Measurements from ENCODE around the gene GLI1.

DNA sequence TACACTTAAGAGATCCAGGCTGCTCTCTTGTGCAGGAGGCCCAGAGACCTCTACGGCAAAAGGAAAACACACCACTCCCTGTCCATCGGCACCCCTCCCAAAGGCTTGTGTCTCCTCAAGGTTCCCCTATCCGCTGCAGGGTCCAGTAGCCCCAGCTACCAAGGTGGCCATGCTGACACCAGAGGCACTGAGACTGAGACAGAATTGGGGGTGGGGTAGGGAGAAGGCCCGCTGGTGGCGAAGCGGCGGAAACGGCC is 60.1 kb downstream of the GLI1 start:
- TF ChIP-seq, protein P1, sequence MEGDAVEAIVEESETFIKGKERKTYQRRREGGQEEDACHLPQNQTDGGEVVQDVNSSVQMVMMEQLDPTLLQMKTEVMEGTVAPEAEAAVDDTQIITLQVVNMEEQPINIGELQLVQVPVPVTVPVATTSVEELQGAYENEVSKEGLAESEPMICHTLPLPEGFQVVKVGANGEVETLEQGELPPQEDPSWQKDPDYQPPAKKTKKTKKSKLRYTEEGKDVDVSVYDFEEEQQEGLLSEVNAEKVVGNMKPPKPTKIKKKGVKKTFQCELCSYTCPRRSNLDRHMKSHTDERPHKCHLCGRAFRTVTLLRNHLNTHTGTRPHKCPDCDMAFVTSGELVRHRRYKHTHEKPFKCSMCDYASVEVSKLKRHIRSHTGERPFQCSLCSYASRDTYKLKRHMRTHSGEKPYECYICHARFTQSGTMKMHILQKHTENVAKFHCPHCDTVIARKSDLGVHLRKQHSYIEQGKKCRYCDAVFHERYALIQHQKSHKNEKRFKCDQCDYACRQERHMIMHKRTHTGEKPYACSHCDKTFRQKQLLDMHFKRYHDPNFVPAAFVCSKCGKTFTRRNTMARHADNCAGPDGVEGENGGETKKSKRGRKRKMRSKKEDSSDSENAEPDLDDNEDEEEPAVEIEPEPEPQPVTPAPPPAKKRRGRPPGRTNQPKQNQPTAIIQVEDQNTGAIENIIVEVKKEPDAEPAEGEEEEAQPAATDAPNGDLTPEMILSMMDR (IDR thresholded peaks at IDR 0.05 in 2 of 3, conservative IDR thresholded peaks at IDR 0.05 in 1 of 3; ENCODE audit: borderline replicate concordance in 1 of 3, insufficient read depth in 1 of 3, low read depth in 2 of 3, low read length in 2 of 3) = no peak
- TF ChIP-seq EZH2 (IDR thresholded peaks at IDR 0.05) = no peak
- TF ChIP-seq, protein P2, sequence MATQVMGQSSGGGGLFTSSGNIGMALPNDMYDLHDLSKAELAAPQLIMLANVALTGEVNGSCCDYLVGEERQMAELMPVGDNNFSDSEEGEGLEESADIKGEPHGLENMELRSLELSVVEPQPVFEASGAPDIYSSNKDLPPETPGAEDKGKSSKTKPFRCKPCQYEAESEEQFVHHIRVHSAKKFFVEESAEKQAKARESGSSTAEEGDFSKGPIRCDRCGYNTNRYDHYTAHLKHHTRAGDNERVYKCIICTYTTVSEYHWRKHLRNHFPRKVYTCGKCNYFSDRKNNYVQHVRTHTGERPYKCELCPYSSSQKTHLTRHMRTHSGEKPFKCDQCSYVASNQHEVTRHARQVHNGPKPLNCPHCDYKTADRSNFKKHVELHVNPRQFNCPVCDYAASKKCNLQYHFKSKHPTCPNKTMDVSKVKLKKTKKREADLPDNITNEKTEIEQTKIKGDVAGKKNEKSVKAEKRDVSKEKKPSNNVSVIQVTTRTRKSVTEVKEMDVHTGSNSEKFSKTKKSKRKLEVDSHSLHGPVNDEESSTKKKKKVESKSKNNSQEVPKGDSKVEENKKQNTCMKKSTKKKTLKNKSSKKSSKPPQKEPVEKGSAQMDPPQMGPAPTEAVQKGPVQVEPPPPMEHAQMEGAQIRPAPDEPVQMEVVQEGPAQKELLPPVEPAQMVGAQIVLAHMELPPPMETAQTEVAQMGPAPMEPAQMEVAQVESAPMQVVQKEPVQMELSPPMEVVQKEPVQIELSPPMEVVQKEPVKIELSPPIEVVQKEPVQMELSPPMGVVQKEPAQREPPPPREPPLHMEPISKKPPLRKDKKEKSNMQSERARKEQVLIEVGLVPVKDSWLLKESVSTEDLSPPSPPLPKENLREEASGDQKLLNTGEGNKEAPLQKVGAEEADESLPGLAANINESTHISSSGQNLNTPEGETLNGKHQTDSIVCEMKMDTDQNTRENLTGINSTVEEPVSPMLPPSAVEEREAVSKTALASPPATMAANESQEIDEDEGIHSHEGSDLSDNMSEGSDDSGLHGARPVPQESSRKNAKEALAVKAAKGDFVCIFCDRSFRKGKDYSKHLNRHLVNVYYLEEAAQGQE (IDR thresholded peaks at IDR 0.05; ENCODE audit: low read depth) = no peak

Data from HCT116 (cell line).